DND-41 (cell line): Measurements from ENCODE around the gene NAA20.

Experiments used
- CTCF ChIP-seq: IDR thresholded peaks from 2 replicates; pipeline ENCODE4 v1.5.1; 2012; ENCODE audit warnings: borderline replicate concordance, low read length, moderate library complexity, mild to moderate bottlenecking; ENCODE audit not compliant: poor library complexity, severe bottlenecking; ENCODE audit errors: extremely low read depth
- EZH2 ChIP-seq: IDR thresholded peaks from 3 replicates; pipeline ENCODE4 v1.6.1; 2012; ENCODE audit warnings: borderline replicate concordance, low read depth, mild to moderate bottlenecking, moderate library complexity, low read length, inconsistent platforms; ENCODE audit not compliant: severe bottlenecking

DNA sequence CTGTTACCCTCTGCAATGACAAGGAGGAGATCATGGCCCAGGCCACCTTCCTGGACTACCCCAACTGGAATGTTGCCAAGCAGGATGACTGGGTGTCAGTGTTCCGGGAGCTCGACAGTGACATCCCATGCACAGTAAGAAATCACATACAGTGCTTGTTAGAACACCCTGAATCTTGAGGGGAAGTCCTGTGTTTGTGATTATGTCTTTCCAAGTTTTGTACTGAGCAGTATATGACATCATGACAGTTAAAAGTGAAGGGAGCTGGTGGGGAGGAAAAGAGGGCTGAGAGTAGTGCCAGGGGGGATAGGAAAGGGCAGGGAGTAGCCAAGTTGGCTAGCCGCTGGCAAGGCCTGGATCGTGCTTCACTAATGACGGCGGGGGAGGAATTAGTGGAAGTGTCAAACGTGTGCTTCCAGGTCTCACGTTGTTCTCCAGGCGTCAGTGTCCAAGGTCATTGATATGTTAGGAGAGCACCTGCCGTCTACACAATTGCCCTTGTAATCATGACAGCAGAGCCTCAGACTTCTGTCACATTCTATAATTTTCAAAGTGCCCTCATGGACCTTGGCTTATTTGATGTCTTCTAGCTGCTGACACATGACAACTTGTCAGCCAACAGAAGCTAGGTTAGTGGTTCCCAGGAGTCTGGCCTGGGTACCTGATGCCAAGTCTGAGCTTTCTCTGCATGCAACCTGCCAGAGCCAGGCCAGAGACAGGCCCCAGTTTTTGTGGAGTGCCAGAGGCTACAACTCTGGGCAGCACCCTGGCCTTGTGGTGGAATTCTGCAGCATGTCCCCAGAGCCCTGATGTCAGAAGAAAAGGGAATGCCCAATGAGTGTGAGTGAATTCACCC is 53.9 kb downstream of the NAA20 start:
- TF ChIP-seq CTCF (no peak), EZH2 (no peak)
